K562 (cell line): Measurements from ENCODE around the gene GALNT17. TPM values are rescaled to one million over a fixed set of nuclear protein-coding genes. Genes with fewer than 3 reads are reported as not detected.
"Not testable (repeated sequence)": the region's sequence is repeated elsewhere in the genome, so short reads cannot be mapped to it uniquely, and the experiment has no call there.

Experiments used
- ATAC-seq: fragments of 200-7000 bp; cut with Tn5 transposase; 3 replicates; pipeline ENCODE4 v1.9.1; 2020; ENCODE audit warnings: moderate library complexity
- BruUV-seq: library from RNA; stranded (reverse); fragments of 400-500 nt; replicated peaks from 2 replicates; lab custom pipeline; 2021; lab: Mats Ljungman, UMichigan
- CTCF ChIA-PET: fragments of 300-600 bp; formaldehyde crosslinking; extraction: SDS; loops from one replicate; lab custom pipeline; 2021; ENCODE audit warnings: low intra/inter-chr PET ratio; lab: Yijun Ruan, JAX
- POLR2A ChIA-PET: fragments of 300-600, 350-650 bp; sonication (Branson Sonifier 250); formaldehyde crosslinking; extraction: SDS; loops from one replicate; lab custom pipeline; 2021; ENCODE audit warnings: antibody characterized with exemption, inconsistent platforms; lab: Yijun Ruan, JAX
- DNase-seq, 4 experiments: peaks; one replicate each; pipeline versions ENCODE4 v3.0.0 to v3.0.0-alpha.2; 2011 to 2018; ENCODE audit warnings: low spot score in 3 of 4, mixed read lengths in 3 of 4; ENCODE audit errors: extremely low read depth in 1 of 4
- FAIRE-seq: peaks from 2 replicates; lab custom pipeline; 2011; peaks lifted over from hg19 to GRCh38; lab: Jason Lieb, UNC
- H2AFZ ChIP-seq: 2 replicates; pipeline ENCODE4 v1.6.0; 2011; ENCODE audit warnings: low read depth, low read length, control low read depth, inconsistent platforms
- H3K27ac ChIP-seq: fragments of 200-600 bp; 3 replicates; pipeline ENCODE4 v1.8.0; 2011; ENCODE audit warnings: low read depth, mild to moderate bottlenecking, control low read depth, inconsistent platforms, low read length, moderate library complexity, mixed read lengths; ENCODE audit errors: extremely low read depth
- H3K27me3 ChIP-seq, 2 experiments: fragments of 300-600 bp in 1 of 2; 2 replicates in 1 of 2; 3 replicates in 1 of 2; pipeline versions ENCODE4 v1.6.0 to v1.8.0; 2011; ENCODE audit warnings: inconsistent platforms in 2 of 2, low read length in 2 of 2, mild to moderate bottlenecking in 1 of 2, mixed read lengths in 1 of 2, moderate library complexity in 1 of 2; ENCODE audit not compliant: control insufficient read depth in 2 of 2, insufficient read depth in 2 of 2
- H3K36me3 ChIP-seq: fragments of 300-600 bp; 3 replicates; pipeline ENCODE4 v1.8.0; 2011; ENCODE audit warnings: mild to moderate bottlenecking, low read length, inconsistent platforms; ENCODE audit not compliant: control insufficient read depth, insufficient read depth
- H3K4me1 ChIP-seq, 2 experiments: fragments of 200-600 bp in 1 of 2; replicated peaks in 1 of 2; 2 replicates in 1 of 2; 3 replicates in 1 of 2; pipeline versions ENCODE4 v1.5.1 to v1.8.0; 2011; ENCODE audit warnings: inconsistent platforms in 2 of 2, low read length in 2 of 2, mild to moderate bottlenecking in 1 of 2, mixed read lengths in 1 of 2, moderate library complexity in 1 of 2; ENCODE audit not compliant: control insufficient read depth in 2 of 2, insufficient read depth in 2 of 2
- H3K4me2 ChIP-seq: 2 replicates; pipeline ENCODE4 v1.6.1; 2011; ENCODE audit warnings: low read length, control low read depth, inconsistent platforms, mixed read lengths; ENCODE audit not compliant: insufficient read depth
- H3K4me3 ChIP-seq: fragments of 200-600 bp; sonication (generic), shearing (Covaris generic); 2 replicates; pipeline ENCODE4 v1.5.1; 2016; ENCODE audit warnings: control low read depth, inconsistent platforms
- H3K79me2 ChIP-seq: fragments of 200-600 bp; 3 replicates; pipeline ENCODE4 v1.8.0; 2011; ENCODE audit warnings: low read length, inconsistent platforms; ENCODE audit not compliant: control insufficient read depth, insufficient read depth
- H3K9ac ChIP-seq, 2 experiments: 2 replicates each; pipeline versions ENCODE4 v1.6.0 to v1.6.1; 2011; ENCODE audit warnings: low read depth in 2 of 2, low read length in 2 of 2, control low read depth in 1 of 2, inconsistent platforms in 1 of 2, mild to moderate bottlenecking in 1 of 2, mixed read lengths in 1 of 2; ENCODE audit not compliant: insufficient read depth in 1 of 2
- H3K9me1 ChIP-seq: one replicate; pipeline ENCODE4 v1.6.0; 2011; ENCODE audit warnings: inconsistent platforms, mild to moderate bottlenecking, low read length, moderate library complexity; ENCODE audit not compliant: control insufficient read depth, insufficient read depth
- H3K9me3 ChIP-seq: replicated peaks from 2 replicates; pipeline ENCODE4 v1.5.1; 2011; ENCODE audit warnings: low read depth, low read length, inconsistent platforms; ENCODE audit not compliant: control insufficient read depth, insufficient read depth
- H4K20me1 ChIP-seq: replicated peaks from 2 replicates; pipeline ENCODE4 v1.6.1; 2011; ENCODE audit warnings: low read length, inconsistent platforms, mixed read lengths; ENCODE audit not compliant: control insufficient read depth, insufficient read depth
- DEAF1 ChIP-seq: fragments of 450-650 bp; formaldehyde crosslinking; IDR thresholded peaks from 2 replicates; pipeline ENCODE4 v1.4.0; 2020; ENCODE audit warnings: mild to moderate bottlenecking, moderate library complexity
- RAD21 ChIP-seq, 2 experiments: fragments of 250-450 bp in 1 of 2; fragments of 450-650 bp in 1 of 2; sonication (Bioruptor Pico) in 1 of 2; formaldehyde crosslinking in 1 of 2; IDR thresholded peaks in 1 of 2; conservative IDR thresholded peaks in 1 of 2; 2 replicates each; pipeline versions ENCODE4 v1.4.0 to v1.8.0; 2020 to 2022; ENCODE audit warnings: mild to moderate bottlenecking in 2 of 2, moderate library complexity in 1 of 2
- SMC3 ChIP-seq: conservative IDR thresholded peaks from 2 replicates; pipeline ENCODE4 v1.6.1; 2011; ENCODE audit warnings: low read depth, low read length, improper control_type of control experiment; ENCODE audit not compliant: insufficient read depth
- WGBS: fragments of 100-300 bp; shearing (Covaris generic); methylation state at CpG from one replicate; pipeline ENCODE4 v1.1.6; 2016; ENCODE audit warnings: low coverage, mixed read lengths; ENCODE audit not compliant: insufficient coverage; ENCODE audit errors: missing lambda C conversion rate; 5-methylcytosine and 5-hydroxymethylcytosine counted together
- in situ Hi-C: fragments of 300-500 bp; cut with MboI; formaldehyde crosslinking; loops from 4 replicates; pipeline ENCODE4 v1.15.0; 2018; ENCODE audit warnings: inconsistent platforms, mixed read lengths
- intact Hi-C: fragments of 100-400 bp; cut with micrococcal nuclease; formaldehyde crosslinking; loops from 2 replicates; pipeline ENCODE4 v1.14.2; 2022
- polyA plus RNA-seq, 8 experiments: library from polyadenylated mRNA; depleted of rRNA in 4 of 8; stranded (reverse) in 5 of 8; unstranded in 3 of 8; fragments of >200 nt; fragmentation: Nextera tagmentation in 2 of 8; fragmentation: Illumina TruSeq in 1 of 8; extraction: Ambion mirVana in 2 of 8; extraction: Trizol in 1 of 8; gene quantifications; 2 replicates each; pipeline versions ENCODE4 v1.2.1 to v1.2.3, GENCODE V29; 2011 to 2014; ENCODE audit warnings: inconsistent platforms in 1 of 8, missing spikeins in 1 of 8
- total RNA-seq, 7 experiments: library from RNA; depleted of rRNA in 6 of 7; stranded (reverse); fragments of >200 nt in 6 of 7; fragmentation: Illumina TruSeq in 2 of 7; extraction: Trizol in 2 of 7; gene quantifications; 2 replicates each; pipeline versions ENCODE4 v1.2.1 to v1.2.3, GENCODE V29; 2011 to 2021; ENCODE audit warnings: low replicate concordance in 1 of 7

Gene GALNT17
- total and polyA plus RNA-seq, 9 of the 15 experiments (the other 6 are each of a cell fraction or from before 2014, with no cell fraction given): not detected

- TF ChIP-seq SMC3 (peak; percentile 77), RAD21 (CRISPR knock-in tag; conservative IDR thresholded peaks at IDR 0.05 in 1 of 2, IDR thresholded peaks at IDR 0.05 in 1 of 2) (peak; percentile 70 to 83), DEAF1 (CRISPR knock-in tag) (peak; percentile 54; the same call in 1 of the 2 replicates)
These were observed 604.1 kb downstream of the GALNT17 start (continued) for GRCh38 chr7:71735961-71736556.

GRCh38 chr7:71737931-71738540, 606.1 kb downstream of the GALNT17 start:
- not testable (repeated sequence) for BruUV-seq

More at GRCh38 chr7:71737931-71738540, 606.1 kb downstream of the GALNT17 start:
- H3K36me3 ChIP-seq, H3K4me2 ChIP-seq, CTCF ChIA-PET, H2AFZ ChIP-seq, H3K27ac ChIP-seq, FAIRE-seq, H3K79me2 ChIP-seq, H3K4me3 ChIP-seq, POLR2A ChIA-PET, ATAC-seq, H3K9ac ChIP-seq, H3K4me1 ChIP-seq, H3K9me3 ChIP-seq, H3K9me1 ChIP-seq, DNase-seq, H4K20me1 ChIP-seq, H3K27me3 ChIP-seq: not testable (repeated sequence)
- intact Hi-C loops (loop anchor here (2.0 kb wide), 1 partner anchor 909 kb away; no protein-coding TSS in a partner anchor), in situ Hi-C loops (loop anchor here (5.0 kb wide), 1 partner anchor 881 kb away; no protein-coding TSS in a partner anchor)
- WGBS: 20% methylated on average over 16 of the region's 42 CpGs
